ENCODE measurements around the gene CPNE1.

DNA sequence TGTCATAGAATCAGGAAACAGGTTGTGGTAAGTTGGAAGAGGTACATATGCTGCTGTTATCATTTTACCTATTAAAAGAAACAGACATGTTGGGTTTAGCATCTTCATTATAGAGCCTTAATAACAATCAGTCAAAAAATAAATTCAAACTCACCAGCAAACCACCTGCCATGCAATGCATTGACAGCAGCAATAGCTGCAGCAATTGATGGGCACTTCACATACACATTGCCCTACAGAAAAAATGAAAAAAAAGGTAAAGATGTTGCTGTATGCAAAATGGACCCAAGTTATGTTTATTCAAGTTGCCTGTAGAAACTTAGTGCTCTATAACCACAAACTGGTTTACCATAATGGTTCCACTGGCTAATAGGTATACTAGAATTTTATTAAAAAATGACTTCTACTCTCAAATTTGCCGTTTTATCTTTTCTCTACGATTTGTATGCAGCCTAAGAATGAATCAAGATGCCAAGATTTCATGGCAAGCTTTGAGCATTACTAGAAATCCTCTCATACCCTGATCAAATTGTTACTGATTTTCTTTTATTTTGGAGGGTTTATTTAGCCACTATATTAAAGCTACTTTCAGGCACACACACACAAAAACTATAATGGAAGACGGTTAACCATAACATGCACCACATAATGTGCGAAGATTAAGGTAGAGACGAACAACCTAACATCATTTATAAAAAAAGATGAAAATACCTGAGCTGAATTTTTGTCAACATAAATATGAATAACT lies 40.0 kb upstream of the CPNE1 start:
- TF ChIP-seq, protein P1, sequence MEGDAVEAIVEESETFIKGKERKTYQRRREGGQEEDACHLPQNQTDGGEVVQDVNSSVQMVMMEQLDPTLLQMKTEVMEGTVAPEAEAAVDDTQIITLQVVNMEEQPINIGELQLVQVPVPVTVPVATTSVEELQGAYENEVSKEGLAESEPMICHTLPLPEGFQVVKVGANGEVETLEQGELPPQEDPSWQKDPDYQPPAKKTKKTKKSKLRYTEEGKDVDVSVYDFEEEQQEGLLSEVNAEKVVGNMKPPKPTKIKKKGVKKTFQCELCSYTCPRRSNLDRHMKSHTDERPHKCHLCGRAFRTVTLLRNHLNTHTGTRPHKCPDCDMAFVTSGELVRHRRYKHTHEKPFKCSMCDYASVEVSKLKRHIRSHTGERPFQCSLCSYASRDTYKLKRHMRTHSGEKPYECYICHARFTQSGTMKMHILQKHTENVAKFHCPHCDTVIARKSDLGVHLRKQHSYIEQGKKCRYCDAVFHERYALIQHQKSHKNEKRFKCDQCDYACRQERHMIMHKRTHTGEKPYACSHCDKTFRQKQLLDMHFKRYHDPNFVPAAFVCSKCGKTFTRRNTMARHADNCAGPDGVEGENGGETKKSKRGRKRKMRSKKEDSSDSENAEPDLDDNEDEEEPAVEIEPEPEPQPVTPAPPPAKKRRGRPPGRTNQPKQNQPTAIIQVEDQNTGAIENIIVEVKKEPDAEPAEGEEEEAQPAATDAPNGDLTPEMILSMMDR (IDR thresholded peaks at IDR 0.05): no peak
- TF ChIP-seq POLR2A (IDR thresholded peaks at IDR 0.05): no peak
